ENCODE results near the gene SLC22A31.

SLC22A31 gene

DNA sequence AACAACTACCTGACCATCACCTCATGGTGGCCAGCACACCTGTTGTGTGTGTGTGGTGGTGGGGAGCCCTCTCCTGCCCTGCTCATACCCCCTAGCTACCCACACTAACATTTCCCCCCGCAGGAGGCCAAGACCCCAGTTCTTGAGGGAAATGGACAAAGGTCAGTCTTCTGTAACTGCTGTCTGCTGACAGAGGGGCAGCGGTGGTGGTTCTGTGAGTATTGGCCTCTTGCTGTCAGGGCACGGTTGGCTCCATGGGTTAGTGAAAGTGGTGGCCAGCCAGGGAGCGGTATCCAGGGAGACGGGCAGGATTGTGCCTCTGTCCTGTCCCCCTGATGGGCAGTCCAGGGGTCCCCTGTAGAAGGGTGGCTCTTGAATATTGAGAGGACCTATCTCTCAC is 43.3 kb upstream of the SLC22A31 start:
- no peaks in the 10 kb centered on the region for H3K27me3 ChIP-seq (replicated peaks; ENCODE audit: insufficient read depth, low read length)
- H3K9ac ChIP-seq (ENCODE audit: low read length): no peak overlapping the region
- H3K27ac ChIP-seq (ENCODE audit: low read length): no peak overlapping the region
- no peaks in the 10 kb centered on the region for H3K36me3 ChIP-seq (replicated peaks; ENCODE audit: insufficient read depth, low read length)
- DNase-seq: no peak
- H3K4me2 ChIP-seq (ENCODE audit: low read depth, low read length): no peak overlapping the region
- no peak overlapping the region for H3K4me3 ChIP-seq (ENCODE audit: low read length)
- TF ChIP-seq EZH2 (optimal IDR thresholded peaks at IDR 0.05; ENCODE audit: low read depth, low read length) (no peak), EZH2phosphoT487 (IDR thresholded peaks at IDR 0.05; ENCODE audit: low read length) (no peak)
- TF ChIP-seq, protein P1, sequence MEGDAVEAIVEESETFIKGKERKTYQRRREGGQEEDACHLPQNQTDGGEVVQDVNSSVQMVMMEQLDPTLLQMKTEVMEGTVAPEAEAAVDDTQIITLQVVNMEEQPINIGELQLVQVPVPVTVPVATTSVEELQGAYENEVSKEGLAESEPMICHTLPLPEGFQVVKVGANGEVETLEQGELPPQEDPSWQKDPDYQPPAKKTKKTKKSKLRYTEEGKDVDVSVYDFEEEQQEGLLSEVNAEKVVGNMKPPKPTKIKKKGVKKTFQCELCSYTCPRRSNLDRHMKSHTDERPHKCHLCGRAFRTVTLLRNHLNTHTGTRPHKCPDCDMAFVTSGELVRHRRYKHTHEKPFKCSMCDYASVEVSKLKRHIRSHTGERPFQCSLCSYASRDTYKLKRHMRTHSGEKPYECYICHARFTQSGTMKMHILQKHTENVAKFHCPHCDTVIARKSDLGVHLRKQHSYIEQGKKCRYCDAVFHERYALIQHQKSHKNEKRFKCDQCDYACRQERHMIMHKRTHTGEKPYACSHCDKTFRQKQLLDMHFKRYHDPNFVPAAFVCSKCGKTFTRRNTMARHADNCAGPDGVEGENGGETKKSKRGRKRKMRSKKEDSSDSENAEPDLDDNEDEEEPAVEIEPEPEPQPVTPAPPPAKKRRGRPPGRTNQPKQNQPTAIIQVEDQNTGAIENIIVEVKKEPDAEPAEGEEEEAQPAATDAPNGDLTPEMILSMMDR (IDR thresholded peaks at IDR 0.05; ENCODE audit: low read length): no peak
- H3F3A ChIP-seq (ENCODE audit: insufficient read depth, low read length): no peaks in the 10 kb centered on the region
- H3K9me2 ChIP-seq (replicated peaks; ENCODE audit: insufficient read depth, low read length): no peaks in the 10 kb centered on the region
- H3K79me2 ChIP-seq (ENCODE audit: low read length): no peaks in the 10 kb centered on the region
- H3K4me1 ChIP-seq (ENCODE audit: low read length): no peaks in the 10 kb centered on the region
- no peaks in the 10 kb centered on the region for H4K20me1 ChIP-seq (ENCODE audit: insufficient read depth, low read length)
- no peak overlapping the region for H2AFZ ChIP-seq (ENCODE audit: low read length)
- no peaks in the 10 kb centered on the region for H3K9me3 ChIP-seq (replicated peaks; ENCODE audit: insufficient read depth, low read length)

GRCh38 chr16:89242795-89243200 is 42.5 kb upstream of the SLC22A31 start:
- Histone ChIP-seq H3K79me2 (ENCODE audit: low read length) (no peaks in the 10 kb centered on the region), H3K4me3 (ENCODE audit: low read length) (no peak overlapping the region), H3K9me2 (replicated peaks; ENCODE audit: insufficient read depth, low read length) (no peaks in the 10 kb centered on the region), H2AFZ (ENCODE audit: low read length) (no peak overlapping the region), H3F3A (ENCODE audit: insufficient read depth, low read length) (no peaks in the 10 kb centered on the region), H3K27ac (ENCODE audit: low read length) (no peak overlapping the region), H3K4me2 (ENCODE audit: low read depth, low read length) (no peak overlapping the region), H3K9me3 (replicated peaks; ENCODE audit: insufficient read depth, low read length) (no peaks in the 10 kb centered on the region), H3K27me3 (replicated peaks; ENCODE audit: insufficient read depth, low read length) (no peaks in the 10 kb centered on the region), H3K36me3 (replicated peaks; ENCODE audit: insufficient read depth, low read length) (no peaks in the 10 kb centered on the region), H4K20me1 (ENCODE audit: insufficient read depth, low read length) (no peaks in the 10 kb centered on the region), H3K4me1 (ENCODE audit: low read length) (no peaks in the 10 kb centered on the region), H3K9ac (ENCODE audit: low read length) (no peak overlapping the region)
- DNase-seq: no peak
- no peak for TF ChIP-seq EZH2phosphoT487 (IDR thresholded peaks at IDR 0.05; ENCODE audit: low read length)

- peak overlapping the region; percentile 65 for H3K4me3 ChIP-seq (ENCODE audit: low read length)
- no peaks in the 10 kb centered on the region for H4K20me1 ChIP-seq (ENCODE audit: insufficient read depth, low read length)
- DNase-seq: peak; percentile 56
- no peaks in the 10 kb centered on the region for H3K4me1 ChIP-seq (ENCODE audit: low read length)
- H3K4me2 ChIP-seq (ENCODE audit: low read depth, low read length): peak overlapping the region; percentile 54
- no peaks in the 10 kb centered on the region for H3K9me3 ChIP-seq (replicated peaks; ENCODE audit: insufficient read depth, low read length)
- peak overlapping the region; percentile 64; the same call in 1 of the 2 replicates for H3K9ac ChIP-seq (ENCODE audit: low read length)
- H2AFZ ChIP-seq (ENCODE audit: low read length): peak overlapping the region; percentile 77
- TF ChIP-seq EZH2phosphoT487 (IDR thresholded peaks at IDR 0.05; ENCODE audit: low read length) (no peak), EZH2 (optimal IDR thresholded peaks at IDR 0.05; ENCODE audit: low read depth, low read length) (no peak)
- TF ChIP-seq, protein P1 (IDR thresholded peaks at IDR 0.05; ENCODE audit: low read length): no peak
- H3K36me3 ChIP-seq (replicated peaks; ENCODE audit: insufficient read depth, low read length): no peaks in the 10 kb centered on the region
- H3K79me2 ChIP-seq (ENCODE audit: low read length): no peaks in the 10 kb centered on the region
- H3F3A ChIP-seq (ENCODE audit: insufficient read depth, low read length): no peaks in the 10 kb centered on the region
- H3K27me3 ChIP-seq (replicated peaks; ENCODE audit: insufficient read depth, low read length): no peaks in the 10 kb centered on the region
- H3K9me2 ChIP-seq (replicated peaks; ENCODE audit: insufficient read depth, low read length): no peaks in the 10 kb centered on the region
- H3K27ac ChIP-seq (ENCODE audit: low read length): peak overlapping the region; percentile 78; the same call in 1 of the 2 replicates
Observed at GRCh38 chr16:89241187-89242007, 41.1 kb upstream of the SLC22A31 start.

GRCh38 chr16:89237733-89238132 is 37.4 kb upstream of the SLC22A31 start:
- no peak overlapping the region for H3K4me3 ChIP-seq (ENCODE audit: low read length)
- no peaks in the 10 kb centered on the region for H3K9me2 ChIP-seq (replicated peaks; ENCODE audit: insufficient read depth, low read length)
- H3K79me2 ChIP-seq (ENCODE audit: low read length): no peaks in the 10 kb centered on the region
- H3K36me3 ChIP-seq (replicated peaks; ENCODE audit: insufficient read depth, low read length): no peaks in the 10 kb centered on the region
- H3K9ac ChIP-seq (ENCODE audit: low read length): no peak overlapping the region
- H4K20me1 ChIP-seq (ENCODE audit: insufficient read depth, low read length): no peaks in the 10 kb centered on the region
- TF ChIP-seq, protein P1 (IDR thresholded peaks at IDR 0.05; ENCODE audit: low read length): no peak
- TF ChIP-seq EZH2phosphoT487 (IDR thresholded peaks at IDR 0.05; ENCODE audit: low read length) (no peak), EZH2 (optimal IDR thresholded peaks at IDR 0.05; ENCODE audit: low read depth, low read length) (no peak)
- H2AFZ ChIP-seq (ENCODE audit: low read length): no peak overlapping the region
- H3K4me1 ChIP-seq (ENCODE audit: low read length): no peaks in the 10 kb centered on the region
- no peaks in the 10 kb centered on the region for H3K9me3 ChIP-seq (replicated peaks; ENCODE audit: insufficient read depth, low read length)
- H3K27ac ChIP-seq (ENCODE audit: low read length): no peak overlapping the region
- no peaks in the 10 kb centered on the region for H3F3A ChIP-seq (ENCODE audit: insufficient read depth, low read length)
- H3K4me2 ChIP-seq (ENCODE audit: low read depth, low read length): no peak overlapping the region
- H3K27me3 ChIP-seq (replicated peaks; ENCODE audit: insufficient read depth, low read length): no peaks in the 10 kb centered on the region
- DNase-seq: no peak

Measured in MM.1S (cell line).